Immature natural killer cell (primary cell): ENCODE results near the gene SDK1. TPM values are rescaled to one million over a fixed set of nuclear protein-coding genes. Genes with fewer than 3 reads are reported as not detected.

Experiments used
- DNase-seq, 3 donors: peaks; one replicate each; pipeline ENCODE4 v3.0.0; 2022; ENCODE audit warnings: mixed read lengths in 1 of 3
- H3K27ac Mint-ChIP-seq, 6 donors: one replicate each; pipeline ENCODE4 v1.8.0; 2020; ENCODE audit warnings: mixed read lengths in 6 of 6, mild to moderate bottlenecking in 5 of 6, inconsistent platforms in 4 of 6, moderate library complexity in 3 of 6
- H3K27me3 Mint-ChIP-seq, 3 donors: one replicate each; pipeline ENCODE4 v1.8.0; 2020 to 2021; ENCODE audit warnings: low read depth in 3 of 3, mild to moderate bottlenecking in 3 of 3, mixed read lengths in 3 of 3, moderate library complexity in 3 of 3, inconsistent platforms in 1 of 3
- H3K36me3 Mint-ChIP-seq, 3 donors: one replicate each; pipeline ENCODE4 v1.8.0; 2020; ENCODE audit warnings: mixed read lengths in 3 of 3, inconsistent platforms in 2 of 3, mild to moderate bottlenecking in 2 of 3
- H3K4me1 Mint-ChIP-seq, 2 donors: one replicate each; pipeline ENCODE4 v1.8.0; 2020; ENCODE audit warnings: inconsistent platforms in 2 of 2, mild to moderate bottlenecking in 2 of 2, mixed read lengths in 2 of 2, moderate library complexity in 1 of 2
- H3K4me3 Mint-ChIP-seq, 5 donors: one replicate each; pipeline ENCODE4 v1.8.0; 2020; ENCODE audit warnings: mild to moderate bottlenecking in 5 of 5, mixed read lengths in 5 of 5, inconsistent platforms in 3 of 5, moderate library complexity in 3 of 5
- H3K9me3 Mint-ChIP-seq, 6 donors: one replicate each; pipeline ENCODE4 v1.8.0; 2020; ENCODE audit warnings: mild to moderate bottlenecking in 6 of 6, mixed read lengths in 6 of 6, inconsistent platforms in 4 of 6, moderate library complexity in 3 of 6
- polyA plus RNA-seq, 3 donors: library from polyadenylated mRNA; unstranded; fragments of 300-500 nt; fragmentation: Illumina TruSeq; gene quantifications; one replicate each; pipeline ENCODE4 v1.2.3, GENCODE V29; 2021

SDK1 gene
- polyA plus RNA-seq, 3 donors from 2014 or later: not detected

- Mint-ChIP-seq H3K4me1 (no peaks in the 10 kb centered on the region), H3K27ac (no peak overlapping the region)
These were observed 535.8 kb downstream of the SDK1 start for GRCh38 chr7:3836855-3837254.

GRCh38 chr7:3844540-3845151 lies 543.6 kb downstream of the SDK1 start:
- H3K27ac Mint-ChIP-seq: no peak overlapping the region
- no peaks in the 10 kb centered on the region for H3K4me1 Mint-ChIP-seq
- no peaks in the 10 kb centered on the region for H3K9me3 Mint-ChIP-seq
- no peaks in the 10 kb centered on the region for H3K36me3 Mint-ChIP-seq
- no peak for DNase-seq
- H3K4me3 Mint-ChIP-seq: no peak overlapping the region
- peaks cover 0 to 2% (median 0%) of the 10 kb centered on the region in 3 donors for H3K27me3 Mint-ChIP-seq

More at GRCh38 chr7:3836855-3837254, 535.8 kb downstream of the SDK1 start:
- no peak overlapping the region for H3K4me3 Mint-ChIP-seq
- H3K27me3 Mint-ChIP-seq: peaks cover 0 to 5% (median 0%) of the 10 kb centered on the region in 3 donors
- no peaks in the 10 kb centered on the region for H3K9me3 Mint-ChIP-seq
- H3K36me3 Mint-ChIP-seq: no peaks in the 10 kb centered on the region
- no peak for DNase-seq

DNA sequence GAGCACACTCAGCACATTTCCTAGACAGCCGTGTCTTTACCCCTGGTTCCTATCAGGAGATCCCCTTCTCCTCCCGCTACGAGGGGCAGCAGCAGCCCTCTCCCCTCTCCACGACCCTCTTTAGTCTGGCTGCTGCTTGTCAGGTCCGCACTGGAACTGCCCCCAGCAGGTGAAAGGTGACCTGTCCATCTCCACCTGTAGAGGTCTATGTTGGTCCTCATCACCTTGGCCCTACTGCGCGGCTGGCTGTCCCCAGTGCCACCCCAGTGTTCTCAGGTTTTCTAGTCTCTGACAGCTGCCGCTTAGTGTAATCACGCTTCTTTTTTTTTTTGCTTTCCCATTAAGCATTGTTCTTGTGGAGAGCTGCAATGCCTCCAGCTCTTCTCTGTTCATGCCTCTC lies 545.7 kb downstream of the SDK1 start:
- no peak for DNase-seq
- H3K4me3 Mint-ChIP-seq: no peak overlapping the region
- H3K4me1 Mint-ChIP-seq: no peaks in the 10 kb centered on the region
- no peaks in the 10 kb centered on the region for H3K36me3 Mint-ChIP-seq
- H3K9me3 Mint-ChIP-seq: no peaks in the 10 kb centered on the region
- H3K27me3 Mint-ChIP-seq: peaks cover 0 to 4% (median 0%) of the 10 kb centered on the region in 3 donors
- no peak overlapping the region for H3K27ac Mint-ChIP-seq

GRCh38 chr7:3847336-3847735 lies 546.3 kb downstream of the SDK1 start:
- Mint-ChIP-seq H3K36me3 (no peaks in the 10 kb centered on the region), H3K4me3 (no peak overlapping the region), H3K27me3 (peaks cover 0 to 8% (median 0%) of the 10 kb centered on the region in 3 donors), H3K27ac (no peak overlapping the region), H3K4me1 (no peaks in the 10 kb centered on the region), H3K9me3 (no peaks in the 10 kb centered on the region)
- no peak for DNase-seq

GRCh38 chr7:3859431-3859830 lies 558.4 kb downstream of the SDK1 start:
- H3K9me3 Mint-ChIP-seq: no peaks in the 10 kb centered on the region
- H3K27ac Mint-ChIP-seq: no peak overlapping the region
- H3K27me3 Mint-ChIP-seq: peaks cover 0 to 7% (median 4%) of the 10 kb centered on the region in 3 donors
- H3K4me3 Mint-ChIP-seq: no peak overlapping the region
- no peak for DNase-seq
- no peaks in the 10 kb centered on the region for H3K4me1 Mint-ChIP-seq
- no peaks in the 10 kb centered on the region for H3K36me3 Mint-ChIP-seq

DNA sequence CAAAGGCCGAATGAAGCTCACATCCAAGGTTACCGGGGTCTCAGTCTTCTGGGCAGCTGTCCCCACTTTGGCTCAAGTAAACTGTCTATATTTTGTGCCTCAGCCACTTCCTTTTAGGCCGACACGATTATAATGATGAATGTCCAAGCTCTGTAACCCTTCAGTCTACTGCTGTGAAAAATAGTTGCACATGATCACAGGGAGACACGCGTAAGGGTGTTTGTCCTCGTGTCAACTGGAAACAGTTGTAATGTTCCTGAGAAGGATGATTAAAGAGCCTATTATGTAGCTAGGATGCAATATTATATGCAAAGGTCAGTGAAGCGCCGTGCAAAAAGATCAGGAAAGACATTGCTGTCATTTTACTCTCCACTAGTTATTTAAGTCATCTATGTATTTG lies 559.9 kb downstream of the SDK1 start:
- Mint-ChIP-seq H3K36me3 (no peaks in the 10 kb centered on the region), H3K9me3 (no peaks in the 10 kb centered on the region), H3K4me1 (no peaks in the 10 kb centered on the region), H3K27ac (no peak overlapping the region), H3K27me3 (peaks cover 0 to 7% (median 1%) of the 10 kb centered on the region in 3 donors), H3K4me3 (no peak overlapping the region)
- no peak for DNase-seq

GRCh38 chr7:3861386-3861785 lies 560.3 kb downstream of the SDK1 start:
- no peaks in the 10 kb centered on the region for H3K9me3 Mint-ChIP-seq
- no peak overlapping the region for H3K4me3 Mint-ChIP-seq
- peaks cover 0 to 4% (median 1%) of the 10 kb centered on the region in 3 donors for H3K27me3 Mint-ChIP-seq
- H3K4me1 Mint-ChIP-seq: no peaks in the 10 kb centered on the region
- DNase-seq: no peak
- no peak overlapping the region for H3K27ac Mint-ChIP-seq
- H3K36me3 Mint-ChIP-seq: no peaks in the 10 kb centered on the region

DNA sequence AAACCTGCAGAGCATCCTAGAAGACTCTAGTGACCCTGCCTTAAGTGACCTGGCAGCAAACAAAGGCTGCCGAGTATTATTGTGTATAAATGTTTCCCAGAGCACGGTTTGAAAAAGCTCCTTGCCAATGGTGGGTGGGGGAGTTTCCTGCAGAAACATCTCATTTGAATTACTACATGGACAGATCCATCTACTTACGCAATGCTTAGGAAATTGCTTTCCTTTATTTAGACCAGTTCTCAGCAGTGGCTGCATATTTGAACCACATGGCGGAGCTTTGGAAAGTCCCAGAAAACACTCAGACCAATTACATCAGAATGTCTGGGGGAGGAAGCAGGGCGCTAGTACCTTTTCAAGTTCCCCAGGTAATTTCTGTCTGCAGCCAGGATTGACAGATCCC lies 560.9 kb downstream of the SDK1 start:
- Mint-ChIP-seq H3K4me1 (no peaks in the 10 kb centered on the region), H3K27me3 (peaks cover 0 to 4% (median 1%) of the 10 kb centered on the region in 3 donors), H3K27ac (no peak overlapping the region), H3K36me3 (no peaks in the 10 kb centered on the region), H3K9me3 (no peaks in the 10 kb centered on the region), H3K4me3 (no peak overlapping the region)
- no peak for DNase-seq

DNA sequence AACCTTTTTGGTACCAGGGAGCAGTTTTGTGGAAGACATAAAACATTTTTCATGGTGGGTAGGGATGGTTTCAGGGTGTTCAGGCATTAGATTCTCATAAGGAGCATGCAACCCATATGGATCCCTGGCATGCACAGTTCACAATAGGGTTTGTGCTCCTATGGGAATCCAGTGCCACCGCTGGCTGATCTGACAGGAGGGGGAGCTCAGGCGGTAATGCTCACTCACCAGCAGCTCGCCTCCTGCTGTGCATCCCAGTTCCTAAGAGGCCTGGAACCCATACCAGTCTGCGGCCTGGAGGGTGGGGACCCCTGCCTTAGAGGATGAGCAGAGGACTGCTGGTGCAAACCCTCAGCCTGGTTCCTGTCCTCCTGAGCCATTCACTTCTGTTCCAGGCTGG lies 561.7 kb downstream of the SDK1 start:
- Mint-ChIP-seq H3K27me3 (peaks cover 0 to 4% (median 1%) of the 10 kb centered on the region in 3 donors), H3K36me3 (no peaks in the 10 kb centered on the region), H3K4me3 (no peak overlapping the region), H3K9me3 (no peaks in the 10 kb centered on the region), H3K27ac (no peak overlapping the region), H3K4me1 (no peaks in the 10 kb centered on the region)
- no peak for DNase-seq

DNA sequence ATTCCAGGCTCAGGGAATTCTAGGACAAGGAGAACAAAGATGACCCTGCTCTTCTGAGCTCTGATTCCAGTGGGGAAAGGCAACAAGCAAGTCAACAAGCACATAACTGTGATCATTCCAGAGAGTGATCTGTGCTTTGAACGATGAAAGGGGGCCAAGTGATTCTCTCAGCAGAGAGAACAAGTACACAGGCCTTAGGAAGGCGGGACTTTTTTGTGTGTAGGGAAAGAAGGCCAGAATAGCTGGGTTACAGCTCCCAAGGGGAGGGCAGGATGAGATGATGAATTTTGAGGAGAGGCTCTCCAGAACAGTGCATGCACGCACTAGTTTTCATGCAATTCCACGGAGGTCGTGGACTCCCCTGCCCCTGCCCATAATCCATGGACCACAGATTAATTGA lies 565.2 kb downstream of the SDK1 start:
- Mint-ChIP-seq H3K4me1 (no peaks in the 10 kb centered on the region), H3K27ac (no peak overlapping the region), H3K36me3 (no peaks in the 10 kb centered on the region)

DNA sequence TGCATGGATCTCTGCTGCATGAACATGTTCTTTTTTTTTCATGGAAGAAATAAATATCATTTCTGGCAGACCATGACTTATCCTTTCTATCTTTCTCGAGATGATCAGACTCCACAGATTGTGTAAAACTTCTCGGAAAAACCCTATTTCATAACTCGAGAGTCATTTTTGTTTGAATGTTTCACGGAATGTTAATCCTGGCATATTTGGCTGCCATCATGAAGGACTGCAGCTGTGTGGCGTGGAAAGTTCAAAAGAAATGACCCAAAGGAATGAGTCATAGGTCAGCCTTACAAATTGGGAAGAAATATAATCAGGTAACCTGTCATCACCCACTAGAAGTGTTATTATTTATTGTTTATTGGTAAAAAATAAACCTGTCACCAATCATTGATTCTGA lies 566.8 kb downstream of the SDK1 start:
- Mint-ChIP-seq H3K4me3 (no peak overlapping the region), H3K36me3 (no peaks in the 10 kb centered on the region), H3K9me3 (no peaks in the 10 kb centered on the region), H3K4me1 (no peaks in the 10 kb centered on the region), H3K27ac (no peak overlapping the region), H3K27me3 (peaks cover 0 to 3% (median 2%) of the 10 kb centered on the region in 3 donors)
- no peak for DNase-seq

More for the DNA sequence above, 565.2 kb downstream of the SDK1 start:
- Mint-ChIP-seq H3K9me3 (no peaks in the 10 kb centered on the region), H3K4me3 (no peak overlapping the region), H3K27me3 (peaks cover 0 to 2% (median 0%) of the 10 kb centered on the region in 3 donors)
- DNase-seq: no peak

- Mint-ChIP-seq H3K27me3 (peaks cover 4 to 12% (median 4%) of the 10 kb centered on the region in 3 donors), H3K27ac (no peak overlapping the region), H3K4me1 (no peaks in the 10 kb centered on the region), H3K36me3 (no peaks in the 10 kb centered on the region), H3K4me3 (no peak overlapping the region), H3K9me3 (no peaks in the 10 kb centered on the region)
- DNase-seq: no peak
These were observed 578.5 kb downstream of the SDK1 start for GRCh38 chr7:3879355-3880075.

GRCh38 chr7:3880228-3880987 lies 579.4 kb downstream of the SDK1 start:
- H3K9me3 Mint-ChIP-seq: no peaks in the 10 kb centered on the region
- H3K27ac Mint-ChIP-seq: no peak overlapping the region
- no peak for DNase-seq
- no peak overlapping the region for H3K4me3 Mint-ChIP-seq
- peaks cover 2 to 8% (median 4%) of the 10 kb centered on the region in 3 donors for H3K27me3 Mint-ChIP-seq
- no peaks in the 10 kb centered on the region for H3K4me1 Mint-ChIP-seq
- H3K36me3 Mint-ChIP-seq: no peaks in the 10 kb centered on the region

DNA sequence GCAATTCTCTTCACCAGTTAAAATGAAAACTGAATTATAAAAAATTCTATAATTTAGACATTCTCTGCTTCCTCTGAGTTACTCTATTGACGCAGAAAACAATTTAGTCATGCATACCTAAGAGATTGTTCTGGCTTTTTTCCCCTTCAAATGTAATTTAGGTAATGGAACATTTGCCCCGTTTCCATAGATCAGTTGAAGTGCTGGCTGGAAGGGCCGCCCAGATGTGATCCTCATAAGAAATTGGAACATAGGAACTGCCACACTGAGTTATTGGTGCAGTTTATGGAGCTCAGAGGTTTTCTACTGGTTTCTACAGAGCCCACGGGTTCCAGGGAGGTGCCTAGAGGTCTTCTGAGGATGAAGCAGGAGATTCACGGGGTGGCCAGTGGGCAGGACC lies 581.7 kb downstream of the SDK1 start:
- no peaks in the 10 kb centered on the region for H3K4me1 Mint-ChIP-seq
- H3K27me3 Mint-ChIP-seq: peaks cover 2 to 8% (median 4%) of the 10 kb centered on the region in 3 donors
- no peaks in the 10 kb centered on the region for H3K9me3 Mint-ChIP-seq
- no peaks in the 10 kb centered on the region for H3K36me3 Mint-ChIP-seq
- H3K4me3 Mint-ChIP-seq: no peak overlapping the region
- H3K27ac Mint-ChIP-seq: no peak overlapping the region
- DNase-seq: no peak
